K562 (cell line): ENCODE measurements around the gene NFKBIB. TPM values are rescaled to one million over a fixed set of nuclear protein-coding genes. Genes with fewer than 3 reads are reported as not detected.

Source experiments
- ARNT ChIP-seq, 2 experiments: fragments of 450-650 bp; IDR thresholded peaks; 2 replicates each; pipeline ENCODE4 v1.6.1; 2016; ENCODE audit warnings: mild to moderate bottlenecking in 1 of 2
- CHD2 ChIP-seq: IDR thresholded peaks from 2 replicates; pipeline ENCODE4 v1.6.1; 2011; ENCODE audit warnings: low read depth, low read length
- FIP1L1 ChIP-seq: fragments of 200-400 bp; formaldehyde crosslinking; IDR thresholded peaks from 2 replicates; pipeline ENCODE4 v1.6.1; 2018; ENCODE audit warnings: mild to moderate bottlenecking, low read depth, low read length; ENCODE audit not compliant: poor library complexity, severe bottlenecking
- HNRNPLL ChIP-seq: fragments of 200-400 bp; formaldehyde crosslinking; IDR thresholded peaks from 2 replicates; pipeline ENCODE4 v1.6.1; 2017; ENCODE audit warnings: low read length, low read depth, mild to moderate bottlenecking; ENCODE audit not compliant: poor library complexity, severe bottlenecking
- MAZ ChIP-seq, 2 experiments: fragments of 450-650 bp in 1 of 2; sonication (generic) in 1 of 2; formaldehyde crosslinking; IDR thresholded peaks in 1 of 2; conservative IDR thresholded peaks in 1 of 2; 2 replicates each; pipeline versions ENCODE4 v1.4.0 to v1.5.0; 2020; ENCODE audit warnings: mild to moderate bottlenecking in 1 of 2, missing genetic modification reagents in 1 of 2
- NELFE ChIP-seq: IDR thresholded peaks from 2 replicates; pipeline ENCODE4 v1.6.1; 2011; ENCODE audit warnings: mild to moderate bottlenecking; ENCODE audit not compliant: insufficient read depth, insufficient read length
- PML ChIP-seq: IDR thresholded peaks from 2 replicates; pipeline ENCODE4 v1.6.1; 2012; ENCODE audit warnings: low read length, inconsistent platforms
- PTTG1 ChIP-seq: fragments of 450-650 bp; IDR thresholded peaks from 2 replicates; pipeline ENCODE4 v1.6.1; 2016; ENCODE audit warnings: low read depth, mild to moderate bottlenecking, missing genetic modification characterization, missing compliant biosample characterization
- TARDBP ChIP-seq: fragments of 450-650 bp; IDR thresholded peaks from 2 replicates; pipeline ENCODE4 v1.6.1; 2016
- ZNF253 ChIP-seq: fragments of 250-450 bp; sonication (Bioruptor Pico); conservative IDR thresholded peaks from 2 replicates; pipeline ENCODE4 v1.6.1; 2021; ENCODE audit warnings: mild to moderate bottlenecking
- ZNF41 ChIP-seq: fragments of 250-450 bp; sonication (Bioruptor Pico); conservative IDR thresholded peaks from 2 replicates; pipeline ENCODE4 v1.4.0; 2020; ENCODE audit warnings: mild to moderate bottlenecking
- ZNF551 ChIP-seq: fragments of 250-450 bp; sonication (Bioruptor Pico); IDR thresholded peaks from 2 replicates; pipeline ENCODE4 v1.5.0; 2021; ENCODE audit warnings: mild to moderate bottlenecking, moderate library complexity
- polyA plus RNA-seq, 8 experiments: library from polyadenylated mRNA; depleted of rRNA in 4 of 8; stranded (reverse) in 5 of 8; unstranded in 3 of 8; fragments of >200 nt; fragmentation: Nextera tagmentation in 2 of 8; fragmentation: Illumina TruSeq in 1 of 8; extraction: Ambion mirVana in 2 of 8; extraction: Trizol in 1 of 8; gene quantifications; 2 replicates each; pipeline versions ENCODE4 v1.2.1 to v1.2.3, GENCODE V29; 2011 to 2014; ENCODE audit warnings: inconsistent platforms in 1 of 8, missing spikeins in 1 of 8
- total RNA-seq, 7 experiments: library from RNA; depleted of rRNA in 6 of 7; stranded (reverse); fragments of >200 nt in 6 of 7; fragmentation: Illumina TruSeq in 2 of 7; extraction: Trizol in 2 of 7; gene quantifications; 2 replicates each; pipeline versions ENCODE4 v1.2.1 to v1.2.3, GENCODE V29; 2011 to 2021; ENCODE audit warnings: low replicate concordance in 1 of 7
- TF ChIP-seq, protein P1 (sequence below): sonication (generic); formaldehyde crosslinking; IDR thresholded peaks from 2 replicates; pipeline ENCODE4 v1.5.0; 2020; ENCODE audit warnings: missing genetic modification reagents
- TF ChIP-seq, protein P2 (sequence below): fragments of 450-650 bp; IDR thresholded peaks from 2 replicates; pipeline ENCODE4 v1.6.1; 2016; ENCODE audit warnings: missing biosample characterization, missing genetic modification characterization
- TF ChIP-seq, protein P3 (sequence below): sonication (generic); formaldehyde crosslinking; IDR thresholded peaks from 2 replicates; pipeline ENCODE4 v1.8.1; 2023; ENCODE audit warnings: mild to moderate bottlenecking, missing genetic modification reagents
- TF ChIP-seq, protein P4 (sequence below): fragments of 450-650 bp; formaldehyde crosslinking; conservative IDR thresholded peaks from 2 replicates; pipeline ENCODE4 v1.4.0; 2022; ENCODE audit warnings: mild to moderate bottlenecking, missing genetic modification characterization
- TF ChIP-seq, protein P5 (sequence below): fragments of 250-450 bp; sonication (Bioruptor Pico); IDR thresholded peaks from 2 replicates; pipeline ENCODE4 v1.5.0; 2021; ENCODE audit warnings: mild to moderate bottlenecking, borderline replicate concordance
- TF ChIP-seq, protein P6 (sequence below): fragments of 450-650 bp; conservative IDR thresholded peaks from 2 replicates; pipeline ENCODE4 v1.6.1; 2016; ENCODE audit warnings: missing genetic modification characterization, low read depth, mild to moderate bottlenecking, control low read depth, missing compliant biosample characterization

NFKBIB gene
- total and polyA plus RNA-seq, 9 of the 15 experiments (the other 6 are each of a cell fraction or from before 2014, with no cell fraction given): 1.5 to 44.9 (median 10.4) TPM

DNA sequence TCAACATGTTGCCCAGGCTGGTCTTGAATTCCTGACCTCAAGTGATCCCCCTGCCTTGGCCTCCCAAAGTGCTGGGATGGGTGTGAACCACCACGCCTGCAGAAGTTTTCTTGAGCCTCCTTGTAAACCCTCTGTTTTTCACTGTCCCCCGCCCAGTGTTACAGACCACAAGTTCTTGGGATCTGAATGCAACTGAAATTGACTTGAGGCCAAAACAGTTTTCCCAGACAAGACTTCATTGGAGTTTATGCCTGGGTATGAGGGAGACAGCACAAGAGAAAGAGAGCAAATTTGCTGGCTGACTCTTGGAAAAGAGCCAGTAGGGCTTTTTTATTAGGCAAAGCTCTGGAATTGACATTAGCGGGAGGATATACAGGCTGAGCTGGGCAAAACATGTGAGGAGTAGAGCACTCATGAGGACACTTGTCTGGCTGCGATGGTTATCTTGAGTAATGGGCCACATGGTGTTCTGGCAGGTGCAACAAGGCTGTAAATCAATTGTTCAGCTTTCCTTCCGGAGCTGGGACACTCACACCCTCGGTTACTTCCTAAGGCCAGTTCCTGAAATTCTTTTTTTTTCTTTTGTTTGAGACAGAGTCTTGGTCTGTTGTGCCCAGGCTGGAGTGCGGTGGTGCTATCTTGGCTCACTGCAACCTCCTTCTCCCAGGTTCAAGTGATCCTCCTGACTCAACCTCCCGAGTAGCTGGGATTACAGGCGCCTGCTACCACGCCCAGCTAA lies 37.3 kb upstream of the NFKBIB start (continued):
- TF ChIP-seq, protein P1, sequence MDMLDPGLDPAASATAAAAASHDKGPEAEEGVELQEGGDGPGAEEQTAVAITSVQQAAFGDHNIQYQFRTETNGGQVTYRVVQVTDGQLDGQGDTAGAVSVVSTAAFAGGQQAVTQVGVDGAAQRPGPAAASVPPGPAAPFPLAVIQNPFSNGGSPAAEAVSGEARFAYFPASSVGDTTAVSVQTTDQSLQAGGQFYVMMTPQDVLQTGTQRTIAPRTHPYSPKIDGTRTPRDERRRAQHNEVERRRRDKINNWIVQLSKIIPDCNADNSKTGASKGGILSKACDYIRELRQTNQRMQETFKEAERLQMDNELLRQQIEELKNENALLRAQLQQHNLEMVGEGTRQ (CRISPR knock-in tag): 0 out of 2 replicates have a peak, but pooled peaks have one; percentile 34
- TF ChIP-seq, protein P2, sequence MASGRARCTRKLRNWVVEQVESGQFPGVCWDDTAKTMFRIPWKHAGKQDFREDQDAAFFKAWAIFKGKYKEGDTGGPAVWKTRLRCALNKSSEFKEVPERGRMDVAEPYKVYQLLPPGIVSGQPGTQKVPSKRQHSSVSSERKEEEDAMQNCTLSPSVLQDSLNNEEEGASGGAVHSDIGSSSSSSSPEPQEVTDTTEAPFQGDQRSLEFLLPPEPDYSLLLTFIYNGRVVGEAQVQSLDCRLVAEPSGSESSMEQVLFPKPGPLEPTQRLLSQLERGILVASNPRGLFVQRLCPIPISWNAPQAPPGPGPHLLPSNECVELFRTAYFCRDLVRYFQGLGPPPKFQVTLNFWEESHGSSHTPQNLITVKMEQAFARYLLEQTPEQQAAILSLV (tag): no peak
- TF ChIP-seq, protein P3, sequence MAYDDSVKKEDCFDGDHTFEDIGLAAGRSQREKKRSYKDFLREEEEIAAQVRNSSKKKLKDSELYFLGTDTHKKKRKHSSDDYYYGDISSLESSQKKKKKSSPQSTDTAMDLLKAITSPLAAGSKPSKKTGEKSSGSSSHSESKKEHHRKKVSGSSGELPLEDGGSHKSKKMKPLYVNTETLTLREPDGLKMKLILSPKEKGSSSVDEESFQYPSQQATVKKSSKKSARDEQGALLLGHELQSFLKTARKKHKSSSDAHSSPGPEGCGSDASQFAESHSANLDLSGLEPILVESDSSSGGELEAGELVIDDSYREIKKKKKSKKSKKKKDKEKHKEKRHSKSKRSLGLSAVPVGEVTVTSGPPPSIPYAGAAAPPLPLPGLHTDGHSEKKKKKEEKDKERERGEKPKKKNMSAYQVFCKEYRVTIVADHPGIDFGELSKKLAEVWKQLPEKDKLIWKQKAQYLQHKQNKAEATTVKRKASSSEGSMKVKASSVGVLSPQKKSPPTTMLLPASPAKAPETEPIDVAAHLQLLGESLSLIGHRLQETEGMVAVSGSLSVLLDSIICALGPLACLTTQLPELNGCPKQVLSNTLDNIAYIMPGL (CRISPR knock-in tag): no peak
- no peak for TF ChIP-seq TARDBP
- TF ChIP-seq ARNT (IDR thresholded peaks at IDR 0.05): peak in 1 of 2 experiments; percentile 63; a peak in 1 of 4 replicates
- 0 out of 2 replicates have a peak, but pooled peaks have one; percentile 30 for TF ChIP-seq PML
- TF ChIP-seq, protein P4, sequence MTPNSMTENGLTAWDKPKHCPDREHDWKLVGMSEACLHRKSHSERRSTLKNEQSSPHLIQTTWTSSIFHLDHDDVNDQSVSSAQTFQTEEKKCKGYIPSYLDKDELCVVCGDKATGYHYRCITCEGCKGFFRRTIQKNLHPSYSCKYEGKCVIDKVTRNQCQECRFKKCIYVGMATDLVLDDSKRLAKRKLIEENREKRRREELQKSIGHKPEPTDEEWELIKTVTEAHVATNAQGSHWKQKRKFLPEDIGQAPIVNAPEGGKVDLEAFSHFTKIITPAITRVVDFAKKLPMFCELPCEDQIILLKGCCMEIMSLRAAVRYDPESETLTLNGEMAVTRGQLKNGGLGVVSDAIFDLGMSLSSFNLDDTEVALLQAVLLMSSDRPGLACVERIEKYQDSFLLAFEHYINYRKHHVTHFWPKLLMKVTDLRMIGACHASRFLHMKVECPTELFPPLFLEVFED (CRISPR knock-in tag): no peak
- TF ChIP-seq FIP1L1: no peak
- TF ChIP-seq, protein P5, sequence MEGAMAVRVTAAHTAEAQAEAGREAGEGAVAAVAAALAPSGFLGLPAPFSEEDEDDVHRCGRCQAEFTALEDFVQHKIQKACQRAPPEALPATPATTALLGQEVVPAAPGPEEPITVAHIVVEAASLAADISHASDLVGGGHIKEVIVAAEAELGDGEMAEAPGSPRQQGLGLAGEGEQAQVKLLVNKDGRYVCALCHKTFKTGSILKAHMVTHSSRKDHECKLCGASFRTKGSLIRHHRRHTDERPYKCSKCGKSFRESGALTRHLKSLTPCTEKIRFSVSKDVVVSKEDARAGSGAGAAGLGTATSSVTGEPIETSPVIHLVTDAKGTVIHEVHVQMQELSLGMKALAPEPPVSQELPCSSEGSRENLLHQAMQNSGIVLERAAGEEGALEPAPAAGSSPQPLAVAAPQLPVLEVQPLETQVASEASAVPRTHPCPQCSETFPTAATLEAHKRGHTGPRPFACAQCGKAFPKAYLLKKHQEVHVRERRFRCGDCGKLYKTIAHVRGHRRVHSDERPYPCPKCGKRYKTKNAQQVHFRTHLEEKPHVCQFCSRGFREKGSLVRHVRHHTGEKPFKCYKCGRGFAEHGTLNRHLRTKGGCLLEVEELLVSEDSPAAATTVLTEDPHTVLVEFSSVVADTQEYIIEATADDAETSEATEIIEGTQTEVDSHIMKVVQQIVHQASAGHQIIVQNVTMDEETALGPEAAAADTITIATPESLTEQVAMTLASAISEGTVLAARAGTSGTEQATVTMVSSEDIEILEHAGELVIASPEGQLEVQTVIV (CRISPR knock-in tag): no peak
- TF ChIP-seq PTTG1 (tag): no peak
- no peak for TF ChIP-seq ZNF253 (CRISPR knock-in tag)
- no peak for TF ChIP-seq ZNF551
- 0 out of 4 replicates have a peak, but pooled peaks of 1 of the 2 experiments have one; percentile 10 for TF ChIP-seq MAZ (CRISPR knock-in tag; conservative IDR thresholded peaks at IDR 0.05 in 1 of 2, IDR thresholded peaks at IDR 0.05 in 1 of 2)
- no peak for TF ChIP-seq HNRNPLL
- TF ChIP-seq, protein P6, sequence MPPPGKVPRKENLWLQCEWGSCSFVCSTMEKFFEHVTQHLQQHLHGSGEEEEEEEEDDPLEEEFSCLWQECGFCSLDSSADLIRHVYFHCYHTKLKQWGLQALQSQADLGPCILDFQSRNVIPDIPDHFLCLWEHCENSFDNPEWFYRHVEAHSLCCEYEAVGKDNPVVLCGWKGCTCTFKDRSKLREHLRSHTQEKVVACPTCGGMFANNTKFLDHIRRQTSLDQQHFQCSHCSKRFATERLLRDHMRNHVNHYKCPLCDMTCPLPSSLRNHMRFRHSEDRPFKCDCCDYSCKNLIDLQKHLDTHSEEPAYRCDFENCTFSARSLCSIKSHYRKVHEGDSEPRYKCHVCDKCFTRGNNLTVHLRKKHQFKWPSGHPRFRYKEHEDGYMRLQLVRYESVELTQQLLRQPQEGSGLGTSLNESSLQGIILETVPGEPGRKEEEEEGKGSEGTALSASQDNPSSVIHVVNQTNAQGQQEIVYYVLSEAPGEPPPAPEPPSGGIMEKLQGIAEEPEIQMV (tag): peak; percentile 70
- no peak for TF ChIP-seq CHD2
- TF ChIP-seq NELFE: no peak
- TF ChIP-seq ZNF41: no peak
